Fibroblast of the aortic adventitia (primary cell): ENCODE results near the gene SCP2. TPM values are rescaled to one million over a fixed set of nuclear protein-coding genes. Genes with fewer than 3 reads are reported as not detected.

Source experiments
- DNase-seq: peaks from one replicate; pipeline ENCODE4 v3.0.0-alpha.2; 2010; ENCODE audit warnings: low read depth
- H3K4me3 ChIP-seq: 2 replicates; pipeline ENCODE4 v1.5.1; 2011; ENCODE audit warnings: low read depth, mild to moderate bottlenecking, control low read depth, low read length, moderate library complexity
- total RNA-seq: library from RNA; depleted of rRNA; stranded (reverse); fragments of >200 nt; gene quantifications from 2 replicates; pipeline ENCODE4 v1.2.3, GENCODE V29; 2012; ENCODE audit warnings: low replicate concordance
- TF ChIP-seq, protein P1 (sequence below): IDR thresholded peaks from 2 replicates; pipeline ENCODE4 v1.5.1; 2011; ENCODE audit warnings: mild to moderate bottlenecking, low read length, control low read depth, inconsistent platforms; ENCODE audit not compliant: insufficient read depth

The SCP2 gene
- total RNA-seq, 1 donor, result 188 TPM

DNA sequence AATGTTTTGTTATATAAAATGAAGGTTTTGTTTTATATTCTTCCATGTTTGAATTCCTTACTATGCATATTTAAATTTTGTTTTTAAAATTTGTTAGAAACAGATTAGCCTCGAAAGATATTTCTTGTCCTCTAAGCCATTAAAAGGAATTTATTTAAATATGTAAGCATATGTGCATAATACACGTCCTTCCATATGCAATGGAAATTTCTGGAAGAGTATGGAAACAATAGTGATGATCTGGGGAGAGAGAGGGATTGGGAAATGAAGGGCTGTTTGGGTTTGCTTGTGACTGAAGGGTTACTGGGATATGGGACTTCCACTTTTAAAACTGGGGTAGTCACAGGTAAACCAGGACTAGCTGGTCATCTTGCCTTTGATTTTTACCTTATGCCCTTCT, 26.7 kb upstream of the SCP2 start:
- DNase-seq, result no peak
- TF ChIP-seq, protein P1, sequence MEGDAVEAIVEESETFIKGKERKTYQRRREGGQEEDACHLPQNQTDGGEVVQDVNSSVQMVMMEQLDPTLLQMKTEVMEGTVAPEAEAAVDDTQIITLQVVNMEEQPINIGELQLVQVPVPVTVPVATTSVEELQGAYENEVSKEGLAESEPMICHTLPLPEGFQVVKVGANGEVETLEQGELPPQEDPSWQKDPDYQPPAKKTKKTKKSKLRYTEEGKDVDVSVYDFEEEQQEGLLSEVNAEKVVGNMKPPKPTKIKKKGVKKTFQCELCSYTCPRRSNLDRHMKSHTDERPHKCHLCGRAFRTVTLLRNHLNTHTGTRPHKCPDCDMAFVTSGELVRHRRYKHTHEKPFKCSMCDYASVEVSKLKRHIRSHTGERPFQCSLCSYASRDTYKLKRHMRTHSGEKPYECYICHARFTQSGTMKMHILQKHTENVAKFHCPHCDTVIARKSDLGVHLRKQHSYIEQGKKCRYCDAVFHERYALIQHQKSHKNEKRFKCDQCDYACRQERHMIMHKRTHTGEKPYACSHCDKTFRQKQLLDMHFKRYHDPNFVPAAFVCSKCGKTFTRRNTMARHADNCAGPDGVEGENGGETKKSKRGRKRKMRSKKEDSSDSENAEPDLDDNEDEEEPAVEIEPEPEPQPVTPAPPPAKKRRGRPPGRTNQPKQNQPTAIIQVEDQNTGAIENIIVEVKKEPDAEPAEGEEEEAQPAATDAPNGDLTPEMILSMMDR, result no peak
- H3K4me3 ChIP-seq, result no peak overlapping the region

DNA sequence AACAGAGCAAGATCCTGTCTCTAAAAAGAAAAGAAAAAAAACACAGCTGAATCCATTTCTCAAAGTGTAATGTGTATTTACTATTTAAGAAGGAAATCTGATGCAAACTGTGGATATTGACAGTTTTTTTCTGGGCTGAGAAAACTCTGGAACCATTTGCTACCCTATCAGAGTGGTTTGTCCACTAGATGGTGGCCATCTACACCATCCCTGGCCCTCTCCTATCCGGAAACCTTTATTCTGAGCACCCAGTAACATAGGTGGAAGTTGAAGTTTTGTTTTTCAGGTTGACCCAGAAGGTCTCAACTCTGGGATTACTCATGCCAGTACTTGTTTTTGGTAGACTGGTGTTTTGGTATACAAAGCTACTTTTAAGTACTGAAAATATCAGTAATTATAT, 25.7 kb upstream of the SCP2 start:
- H3K4me3 ChIP-seq, result no peak overlapping the region
- DNase-seq, result no peak
- TF ChIP-seq, protein P1, result peak; percentile 7

DNA sequence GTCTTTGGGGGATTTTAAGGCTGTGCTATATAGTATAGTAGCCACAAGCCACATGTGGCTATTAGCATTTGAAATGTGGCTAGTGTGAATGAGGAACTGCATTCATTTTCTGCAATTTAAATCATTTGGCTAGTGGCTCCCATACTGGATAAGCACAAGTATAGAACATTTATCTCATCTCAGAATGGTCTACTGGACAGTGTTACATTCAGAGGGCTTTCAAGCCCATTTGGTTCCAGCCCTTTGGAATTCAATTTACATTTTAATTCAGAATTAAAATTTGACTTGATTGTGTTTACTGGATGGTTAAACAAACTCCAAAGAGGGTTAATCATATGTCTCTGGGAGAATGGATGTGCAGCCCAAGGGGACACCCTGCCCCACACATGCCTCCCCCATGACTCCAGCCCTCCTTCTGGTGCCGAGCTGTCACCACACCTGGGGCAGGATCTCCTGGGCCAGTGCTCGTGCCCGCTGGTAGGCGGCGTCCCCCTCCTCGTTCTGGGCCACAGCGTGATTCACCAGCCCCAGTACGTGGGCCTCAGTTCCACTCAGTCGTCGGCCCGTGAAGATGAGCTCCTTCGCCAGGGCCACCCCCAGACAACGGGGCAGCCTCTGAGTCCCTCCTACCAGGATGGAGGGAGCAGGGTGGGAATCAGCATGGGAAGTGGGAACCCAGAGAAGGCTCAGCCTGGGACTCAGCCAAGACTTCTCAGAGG, 22.7 kb upstream of the SCP2 start:
- DNase-seq, result no peak
- no peak overlapping the region for H3K4me3 ChIP-seq
- TF ChIP-seq, protein P1, result no peak

DNA sequence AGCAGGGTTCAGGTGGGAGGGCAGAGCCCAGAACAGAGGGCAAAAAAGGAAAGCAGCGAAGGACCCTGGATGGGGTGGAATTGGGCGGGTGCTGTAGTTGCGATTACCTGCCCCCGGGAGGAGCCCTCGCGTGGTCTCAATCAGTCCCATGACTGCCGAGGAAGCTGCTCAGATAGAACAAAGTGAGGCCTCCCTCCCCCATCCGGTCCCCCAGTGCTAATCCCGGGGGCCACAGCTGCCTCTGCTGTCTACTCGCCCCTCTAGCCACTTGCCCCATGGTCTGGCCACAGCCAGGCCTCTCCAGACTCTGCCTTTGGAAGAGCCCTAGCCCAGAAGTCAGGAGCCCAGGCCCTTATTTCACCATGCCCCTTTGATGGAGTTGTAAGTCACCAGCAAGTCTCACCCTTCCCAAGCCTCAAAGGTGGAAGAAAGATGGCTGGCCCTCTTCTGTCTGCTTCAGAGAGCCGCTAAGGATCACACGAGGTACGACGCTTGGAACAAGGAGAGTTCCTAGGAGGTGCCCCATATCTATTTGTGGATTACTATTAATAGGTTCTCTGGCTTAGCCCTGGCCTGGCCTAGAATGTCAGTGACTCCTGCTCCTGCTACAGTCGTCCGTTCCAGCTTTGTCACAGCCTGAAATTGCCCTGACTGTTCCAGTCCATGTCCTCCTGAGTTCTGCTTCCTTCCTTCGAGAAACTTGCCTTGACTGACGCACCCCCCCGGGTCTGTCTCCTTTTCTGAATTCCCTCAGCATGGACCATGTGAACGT, 22.0 kb upstream of the SCP2 start:
- H3K4me3 ChIP-seq, result no peak overlapping the region
- TF ChIP-seq, protein P1, result peak; percentile 45
- DNase-seq, result peak; percentile 31

DNA sequence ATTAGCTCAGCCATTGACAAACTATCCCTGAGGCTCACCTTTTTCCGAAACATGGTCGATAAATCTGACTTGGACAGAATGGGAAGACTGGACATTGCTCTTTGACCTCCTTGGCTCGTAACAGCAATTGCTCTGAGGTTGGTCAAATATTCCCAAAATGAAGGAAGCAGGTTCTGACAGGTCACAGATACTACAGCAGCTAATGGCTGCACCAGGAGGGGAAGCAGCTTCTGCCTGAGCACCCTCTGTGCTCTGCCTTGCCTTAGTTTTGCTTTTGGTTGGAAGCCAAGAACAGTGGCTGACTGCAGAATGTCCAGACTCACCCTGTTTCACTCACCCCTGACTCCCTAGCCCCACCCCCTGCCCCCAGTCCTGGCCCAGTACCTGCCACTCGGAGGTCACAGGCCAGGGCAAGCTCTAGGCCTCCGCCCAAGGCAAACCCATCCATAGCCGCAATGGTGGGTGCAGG, 20.9 kb upstream of the SCP2 start:
- H3K4me3 ChIP-seq, result no peak overlapping the region
- DNase-seq, result no peak
- TF ChIP-seq, protein P1, result no peak

DNA sequence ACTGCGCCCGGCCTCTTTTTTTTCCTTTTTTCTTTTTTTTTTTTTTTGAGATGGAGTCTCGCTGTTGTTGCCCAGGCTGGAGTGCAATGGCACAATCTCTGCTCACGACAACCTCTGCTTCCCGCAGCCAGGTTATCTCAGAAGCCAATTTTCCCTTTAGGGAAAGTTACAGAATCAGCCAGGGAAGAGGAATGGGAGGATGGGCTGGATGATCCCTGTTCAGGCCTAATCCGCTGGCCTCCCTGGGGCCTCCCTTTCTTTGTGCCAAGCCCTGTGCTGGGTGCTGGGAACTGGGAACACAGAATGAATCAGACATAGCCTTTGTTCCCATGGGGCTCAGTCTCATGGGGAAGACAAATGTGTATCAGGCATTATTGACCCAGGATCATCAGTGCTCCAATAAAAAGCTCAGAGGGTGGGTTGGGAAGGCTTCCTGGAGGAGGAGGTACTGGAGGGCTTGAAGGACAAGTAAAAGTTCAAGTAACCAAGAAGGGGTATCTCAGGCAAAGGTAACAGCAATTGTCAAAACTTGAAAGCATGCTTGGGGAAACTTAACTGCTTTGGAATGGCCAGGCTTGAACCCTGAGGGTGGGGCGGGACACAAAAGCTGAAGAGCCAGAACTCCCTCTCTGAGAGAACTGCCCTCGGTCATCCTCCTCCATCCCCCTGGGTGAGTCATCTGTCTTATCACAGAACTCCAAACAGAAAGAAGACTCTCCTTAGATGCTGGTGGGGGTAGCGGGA, 19.8 kb upstream of the SCP2 start:
- DNase-seq, result no peak
- H3K4me3 ChIP-seq, result no peak overlapping the region
- TF ChIP-seq, protein P1, result no peak
